ENCODE measurements around the gene CHM.

Gene CHM

GRCh38 chrX:85907316-85907715, 140.0 kb downstream of the CHM start:
- DNase-seq (ENCODE audit: low read depth in 1 of 2, low spot score in 1 of 2), result no peak

- DNase-seq (ENCODE audit: low read depth in 1 of 2, low spot score in 1 of 2), result no peak
These were observed 141.0 kb downstream of the CHM start for GRCh38 chrX:85906399-85906798.

DNA sequence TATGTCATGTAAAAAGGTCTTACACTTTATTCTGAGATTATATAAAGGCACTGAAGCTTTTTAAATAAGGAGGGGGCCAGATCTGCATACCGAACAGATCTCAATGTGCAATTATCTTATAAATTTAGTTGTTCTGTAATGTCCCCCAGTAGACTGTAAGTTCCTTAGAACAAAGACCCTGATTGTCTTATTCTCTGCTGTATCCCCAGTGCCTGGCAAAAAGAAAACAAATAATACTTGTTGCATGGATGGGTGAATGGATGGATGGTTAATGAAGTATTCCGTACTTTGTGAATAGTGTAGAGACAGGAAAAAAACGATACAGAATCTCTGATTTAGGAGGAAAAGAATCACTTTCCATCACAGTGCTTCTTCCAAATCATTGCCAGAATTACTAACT, 141.5 kb downstream of the CHM start:
- DNase-seq (ENCODE audit: low read depth in 1 of 2, low spot score in 1 of 2), result no peak

DNA sequence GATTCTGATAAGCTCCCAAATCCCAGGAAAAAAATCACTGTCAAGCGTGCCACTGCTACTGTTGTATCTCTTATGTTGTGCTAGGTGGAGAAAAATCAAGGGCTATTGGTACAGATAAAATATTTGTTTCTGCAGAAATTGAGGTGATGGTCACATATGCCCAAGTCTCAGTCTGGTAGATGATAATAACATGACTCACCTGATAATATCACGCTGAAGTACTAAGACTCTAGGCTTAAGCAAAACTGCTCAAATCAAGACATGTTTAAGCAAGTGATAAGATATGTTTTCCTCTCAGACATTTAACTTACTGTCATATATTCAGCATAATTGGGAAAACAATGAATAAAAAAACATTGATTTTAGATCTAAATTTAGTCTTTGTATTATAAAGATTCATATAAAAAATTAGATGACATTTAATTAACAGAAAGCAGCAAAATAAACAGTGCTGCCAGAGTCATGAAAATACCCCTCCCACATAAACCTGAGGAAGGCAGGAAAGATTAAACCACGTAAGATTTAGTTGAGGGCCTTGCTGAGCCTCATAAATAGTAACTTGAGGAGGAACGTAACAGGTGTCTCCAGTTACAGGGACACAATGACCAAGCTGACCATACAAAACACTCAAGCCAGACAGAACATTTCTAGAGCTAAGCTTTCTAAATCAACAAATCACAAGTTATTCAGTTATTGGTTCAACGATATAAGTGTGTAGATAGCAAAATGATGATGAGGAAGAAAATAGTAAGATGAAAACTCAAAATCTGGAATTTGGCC, 143.5 kb downstream of the CHM start:
- DNase-seq (ENCODE audit: low read depth in 1 of 2, low spot score in 1 of 2), result no peak

DNA sequence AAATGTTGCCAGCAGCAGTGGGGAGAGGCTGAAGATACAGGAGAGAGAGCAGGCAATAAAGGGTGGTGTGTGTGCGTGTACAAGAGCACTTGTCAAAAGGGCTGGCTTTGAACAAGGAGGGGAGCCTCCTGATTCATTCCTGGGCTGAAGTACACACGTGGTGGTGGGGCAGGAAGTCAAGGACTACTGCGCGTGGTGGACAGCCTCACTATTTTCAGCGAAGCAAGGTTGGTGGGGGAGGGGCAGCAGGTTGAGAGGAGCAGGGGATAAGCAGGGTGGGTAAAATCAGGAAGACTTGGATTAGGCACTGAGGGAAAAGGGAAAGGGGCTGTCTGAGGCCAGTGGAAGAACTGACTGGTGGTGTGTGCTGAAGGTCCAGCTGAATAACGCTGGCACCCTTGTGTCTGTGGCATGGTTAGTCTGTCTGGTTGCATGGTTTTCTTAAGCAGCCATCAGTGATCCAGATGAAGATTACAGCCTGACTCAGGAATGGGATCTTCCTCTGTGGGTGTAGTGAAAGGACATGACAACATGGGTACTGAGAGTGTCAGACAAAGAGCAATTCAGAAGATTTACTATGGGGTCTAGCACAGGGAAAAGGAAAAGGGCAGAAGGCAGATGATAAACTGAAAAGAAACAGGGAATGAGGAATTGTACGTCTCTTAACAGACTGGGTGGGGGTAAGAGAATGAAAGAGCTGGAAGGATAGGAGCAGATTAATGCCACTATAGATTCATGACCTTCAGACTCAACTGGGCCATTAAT, 149.8 kb downstream of the CHM start:
- DNase-seq (ENCODE audit: low read depth in 1 of 2, low spot score in 1 of 2), result no peak

DNA sequence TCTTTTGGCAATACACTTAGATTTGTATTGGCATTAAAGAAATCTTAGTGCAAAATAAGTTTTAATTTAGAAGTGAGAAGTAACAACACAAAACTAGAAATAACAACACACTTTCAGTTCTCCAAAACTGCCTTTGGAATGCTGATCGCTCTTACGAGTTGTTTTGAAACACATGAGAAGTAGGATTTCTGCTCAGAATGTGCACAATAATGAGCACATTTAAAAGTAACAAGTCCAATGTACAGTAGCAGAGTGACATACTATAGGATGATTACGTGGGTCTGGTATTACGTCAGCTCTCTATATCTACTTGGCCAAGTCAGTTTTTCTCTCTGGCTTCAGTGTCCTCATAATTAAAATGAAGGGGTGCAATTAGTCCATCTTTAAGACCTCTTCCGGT, 164.8 kb downstream of the CHM start:
- DNase-seq (ENCODE audit: low read depth in 1 of 2, low spot score in 1 of 2), result no peak

DNA sequence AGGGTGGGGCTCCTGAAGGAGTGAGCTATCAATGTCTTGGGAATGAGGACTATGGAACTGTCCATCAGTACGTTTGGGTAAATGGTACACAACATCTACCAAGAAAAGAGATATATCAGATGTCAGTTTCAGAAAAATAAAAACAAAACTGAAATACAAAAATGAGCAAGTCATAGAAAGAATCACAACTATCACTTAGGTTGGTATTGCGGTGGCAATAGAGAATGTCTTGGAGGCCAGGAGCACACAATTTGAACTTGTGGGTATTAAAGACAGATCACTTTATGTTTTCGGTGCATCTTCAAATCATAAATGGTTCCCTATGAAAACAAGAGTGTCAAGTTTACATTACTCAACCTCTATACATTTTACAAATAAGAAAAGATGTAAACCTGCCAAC, 176.8 kb downstream of the CHM start:
- DNase-seq (ENCODE audit: low read depth in 1 of 2, low spot score in 1 of 2), result no peak

GRCh38 chrX:85865324-85865723, 182.0 kb downstream of the CHM start:
- DNase-seq (ENCODE audit: low read depth in 1 of 2, low spot score in 1 of 2), result no peak

DNA sequence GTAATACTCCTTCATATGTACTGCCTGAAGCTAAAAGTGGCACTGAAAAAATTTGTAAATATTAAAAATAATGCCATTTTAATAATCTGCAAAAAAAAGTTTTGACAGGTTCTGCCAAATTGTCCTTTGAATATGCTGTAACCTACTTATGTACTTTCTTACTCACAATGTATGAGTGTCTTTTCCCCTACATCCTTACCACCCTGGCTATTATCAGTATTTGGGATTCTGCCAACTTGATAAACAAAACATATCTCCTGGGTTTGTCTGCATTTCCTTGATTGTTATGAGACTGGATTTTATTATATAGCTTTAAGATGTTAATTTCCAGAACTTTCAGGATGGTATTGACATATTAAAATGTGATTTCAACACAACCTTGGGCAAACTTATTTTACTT, 187.9 kb downstream of the CHM start:
- no peak for DNase-seq (ENCODE audit: low read depth in 1 of 2, low spot score in 1 of 2)

DNA sequence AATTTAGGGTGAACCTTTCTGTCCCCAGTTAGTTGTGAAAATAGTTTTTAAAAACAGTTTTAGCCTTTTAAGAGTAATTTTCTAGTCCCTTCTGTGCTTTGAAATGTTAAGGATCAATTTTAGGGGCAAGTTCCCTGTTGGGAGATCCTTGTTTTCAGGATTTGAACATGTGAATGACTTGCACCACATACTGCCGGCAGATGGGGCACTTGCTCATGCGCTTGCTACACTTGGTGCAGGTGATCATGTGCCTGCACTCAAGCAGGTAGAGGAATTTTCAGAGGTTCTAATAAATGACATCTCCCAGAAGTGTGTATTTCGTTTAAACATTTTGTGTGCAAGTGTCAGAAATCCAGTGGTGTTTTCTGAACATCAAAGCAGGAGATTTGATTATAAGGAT, 195.9 kb downstream of the CHM start:
- DNase-seq (ENCODE audit: low read depth in 1 of 2, low spot score in 1 of 2), result no peak

GRCh38 chrX:85836868-85837267, 210.5 kb downstream of the CHM start:
- DNase-seq (ENCODE audit: low read depth in 1 of 2, low spot score in 1 of 2), result no peak

- DNase-seq (ENCODE audit: low read depth in 1 of 2, low spot score in 1 of 2), result no peak
These were observed 218.6 kb downstream of the CHM start for GRCh38 chrX:85828771-85829170.

DNA sequence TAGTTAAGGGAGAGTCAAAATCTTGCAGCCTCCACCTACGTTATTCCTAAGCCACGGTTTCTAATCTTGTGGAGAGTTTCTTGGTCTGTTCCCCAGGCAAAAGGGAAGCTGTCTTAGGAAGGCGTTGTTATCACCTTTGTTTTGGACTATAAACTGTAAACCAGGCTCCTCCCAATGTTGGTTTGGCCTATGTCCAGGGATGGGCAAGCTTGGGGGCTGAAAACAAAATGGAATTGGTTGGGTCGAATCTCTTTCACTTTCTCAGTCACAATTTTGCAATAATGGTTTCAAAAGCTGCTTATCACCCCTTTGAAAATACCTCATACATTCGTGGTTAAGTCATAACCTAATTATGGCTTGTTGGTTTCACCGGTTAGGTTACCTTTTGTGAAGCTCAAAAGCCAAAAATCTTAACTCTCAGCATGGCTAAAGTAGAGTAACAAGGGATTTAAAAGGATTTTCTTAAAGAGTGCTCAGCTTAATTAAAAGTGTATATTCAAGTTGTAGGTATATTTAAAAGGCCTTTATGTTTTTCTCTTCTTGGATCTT, 232.1 kb downstream of the CHM start:
- DNase-seq (ENCODE audit: low read depth in 1 of 2, low spot score in 1 of 2), result no peak

Measured in stimulated activated CD4-positive, alpha-beta T cell treated with anti-CD3 and anti-CD28 coated beads, Interleukin-15, amount 100 ng/mL, for 1 hour (primary cell).